Activated CD4-positive, alpha-beta T cell treated with anti-CD3 and anti-CD28 coated beads for 24 hours (primary cell): Measurements from ENCODE around the gene ZNF169.
"Not testable (repeated sequence)": the region's sequence is repeated elsewhere in the genome, so short reads cannot be mapped to it uniquely, and the experiment has no call there.

ENCODE experiments used
- DNase-seq, 2 donors: peaks; one replicate each; pipeline ENCODE4 v3.0.0-alpha.2; 2020; ENCODE audit warnings: low read depth in 2 of 2

ZNF169 gene

GRCh38 chr9:94259077-94259862 lies at the start of gene ZNF169:
ZNF169 (plus strand) TSS chr9:94259298; CDS start chr9:94278813, 19,515 bp downstream.
- DNase-seq = peak; percentile 78 to 85

GRCh38 chr9:94210616-94211603 lies 48.2 kb upstream of the ZNF169 start:
- DNase-seq = no peak

GRCh38 chr9:94212091-94212490 lies 47.0 kb upstream of the ZNF169 start:
- DNase-seq = no peak

GRCh38 chr9:94212531-94212930 lies 46.6 kb upstream of the ZNF169 start:
- DNase-seq = no peak

- peak; percentile 54 to 61 for DNase-seq
Observed at GRCh38 chr9:94213511-94214124, 45.5 kb upstream of the ZNF169 start.

GRCh38 chr9:94222870-94223269 lies 36.2 kb upstream of the ZNF169 start:
- no peak for DNase-seq

- DNase-seq = not testable (repeated sequence)
Observed at GRCh38 chr9:94225413-94225812, 33.7 kb upstream of the ZNF169 start.

- DNase-seq = no peak
Observed at GRCh38 chr9:94228616-94229015, 30.5 kb upstream of the ZNF169 start.

GRCh38 chr9:94232428-94232827 lies 26.7 kb upstream of the ZNF169 start:
- DNase-seq = no peak

- not testable (repeated sequence) for DNase-seq
Observed at GRCh38 chr9:94241098-94241497, 18.0 kb upstream of the ZNF169 start.

- no peak for DNase-seq
Observed at GRCh38 chr9:94245651-94246050, 13.4 kb upstream of the ZNF169 start.

- DNase-seq = no peak
Observed at GRCh38 chr9:94250456-94250855, 8.6 kb upstream of the ZNF169 start.

- no peak for DNase-seq
Observed at GRCh38 chr9:94256007-94256406, 3.1 kb upstream of the ZNF169 start.

- DNase-seq = not testable (repeated sequence)
Observed at GRCh38 chr9:94265626-94266402, 6.7 kb downstream of the ZNF169 start.

GRCh38 chr9:94269264-94269663 lies 10.2 kb downstream of the ZNF169 start:
- no peak for DNase-seq

- DNase-seq = no peak
Observed at GRCh38 chr9:94270009-94270408, 10.9 kb downstream of the ZNF169 start.

- DNase-seq = not testable (repeated sequence)
Observed at GRCh38 chr9:94277029-94277428, 17.9 kb downstream of the ZNF169 start.

- DNase-seq = no peak
Observed at GRCh38 chr9:94277885-94278536, 18.9 kb downstream of the ZNF169 start.

- no peak for DNase-seq
Observed at GRCh38 chr9:94280409-94280989, 21.4 kb downstream of the ZNF169 start.

- no peak for DNase-seq
Observed at GRCh38 chr9:94281101-94281500, 22.0 kb downstream of the ZNF169 start.
